Measurements from ENCODE around the gene PHLDB2. TPM values are rescaled to one million over a fixed set of nuclear protein-coding genes. Genes with fewer than 3 reads are reported as not detected.
"Not testable (repeated sequence)": the region's sequence is repeated elsewhere in the genome, so short reads cannot be mapped to it uniquely, and the experiment has no call there.

The PHLDB2 gene
- total RNA-seq (2014; rRNA removed; shearing (Covaris generic)), result 39.6 and 43.3 TPM in 2 replicates

- H3K4me3 ChIP-seq (ENCODE audit: insufficient read depth, low read depth, low read length), result peak within 1 kb of the TSS; percentile 79
Observed at GRCh38 chr3:111859061-111859973, at the start of gene PHLDB2. TSS of gene PHLDB2 (plus strand) at chr3:111859265. CDS start at chr3:111884078, 24,813 bp downstream.

GRCh38 chr3:111810909-111811308 is 48.2 kb upstream of the PHLDB2 start:
- no peak for DNase-seq
- Histone ChIP-seq H3K36me3 (replicated peaks; ENCODE audit: control insufficient read depth, insufficient read depth, low read length) (no peaks in the 10 kb centered on the region), H3K4me3 (ENCODE audit: insufficient read depth, low read depth, low read length) (no peak overlapping the region)

More at GRCh38 chr3:111859061-111859973, at the start of gene PHLDB2:
- Histone ChIP-seq H3K36me3 (replicated peaks; ENCODE audit: control insufficient read depth, insufficient read depth, low read length) (no peaks in the 10 kb centered on the region), H3K27me3 (ENCODE audit: control insufficient read depth, insufficient read depth, low read length) (peaks cover 3% of the 10 kb centered on the region; the same call in 1 of the 2 replicates)
- peak; percentile 92 for DNase-seq

GRCh38 chr3:111811811-111812210 is 47.3 kb upstream of the PHLDB2 start:
- no peaks in the 10 kb centered on the region for H3K36me3 ChIP-seq (replicated peaks; ENCODE audit: control insufficient read depth, insufficient read depth, low read length)
- no peaks in the 10 kb centered on the region for H3K27me3 ChIP-seq (ENCODE audit: control insufficient read depth, insufficient read depth, low read length)
- H3K4me3 ChIP-seq (ENCODE audit: insufficient read depth, low read depth, low read length), result no peak overlapping the region
- no peak for DNase-seq

More at GRCh38 chr3:111810909-111811308, 48.2 kb upstream of the PHLDB2 start:
- no peaks in the 10 kb centered on the region for H3K27me3 ChIP-seq (ENCODE audit: control insufficient read depth, insufficient read depth, low read length)

- H3K4me3 ChIP-seq (ENCODE audit: insufficient read depth, low read depth, low read length), result no peak overlapping the region
- DNase-seq, result no peak
Observed at GRCh38 chr3:111812701-111813100, 46.4 kb upstream of the PHLDB2 start.

GRCh38 chr3:111813441-111813840 is 45.6 kb upstream of the PHLDB2 start:
- Histone ChIP-seq H3K27me3 (ENCODE audit: control insufficient read depth, insufficient read depth, low read length) (no peaks in the 10 kb centered on the region), H3K4me3 (ENCODE audit: insufficient read depth, low read depth, low read length) (no peak overlapping the region), H3K36me3 (replicated peaks; ENCODE audit: control insufficient read depth, insufficient read depth, low read length) (no peaks in the 10 kb centered on the region)
- DNase-seq, result no peak

More at GRCh38 chr3:111812701-111813100, 46.4 kb upstream of the PHLDB2 start:
- no peaks in the 10 kb centered on the region for H3K36me3 ChIP-seq (replicated peaks; ENCODE audit: control insufficient read depth, insufficient read depth, low read length)
- no peaks in the 10 kb centered on the region for H3K27me3 ChIP-seq (ENCODE audit: control insufficient read depth, insufficient read depth, low read length)

- no peaks in the 10 kb centered on the region for H3K36me3 ChIP-seq (replicated peaks; ENCODE audit: control insufficient read depth, insufficient read depth, low read length)
Observed at GRCh38 chr3:111813979-111814378, 45.1 kb upstream of the PHLDB2 start.

GRCh38 chr3:111816771-111817170 is 42.3 kb upstream of the PHLDB2 start:
- H3K4me3 ChIP-seq (ENCODE audit: insufficient read depth, low read depth, low read length); DNase-seq; H3K27me3 ChIP-seq (ENCODE audit: control insufficient read depth, insufficient read depth, low read length); H3K36me3 ChIP-seq (replicated peaks; ENCODE audit: control insufficient read depth, insufficient read depth, low read length): not testable (repeated sequence)

More at GRCh38 chr3:111813979-111814378, 45.1 kb upstream of the PHLDB2 start:
- no peak for DNase-seq
- no peaks in the 10 kb centered on the region for H3K27me3 ChIP-seq (ENCODE audit: control insufficient read depth, insufficient read depth, low read length)
- H3K4me3 ChIP-seq (ENCODE audit: insufficient read depth, low read depth, low read length), result no peak overlapping the region

GRCh38 chr3:111819927-111820326 is 39.1 kb upstream of the PHLDB2 start:
- H3K36me3 ChIP-seq (replicated peaks; ENCODE audit: control insufficient read depth, insufficient read depth, low read length), result no peaks in the 10 kb centered on the region

GRCh38 chr3:111820651-111821050 is 38.4 kb upstream of the PHLDB2 start:
- Histone ChIP-seq H3K27me3 (ENCODE audit: control insufficient read depth, insufficient read depth, low read length) (no peaks in the 10 kb centered on the region), H3K4me3 (ENCODE audit: insufficient read depth, low read depth, low read length) (no peak overlapping the region), H3K36me3 (replicated peaks; ENCODE audit: control insufficient read depth, insufficient read depth, low read length) (no peaks in the 10 kb centered on the region)
- DNase-seq, result no peak

More at GRCh38 chr3:111819927-111820326, 39.1 kb upstream of the PHLDB2 start:
- Histone ChIP-seq H3K27me3 (ENCODE audit: control insufficient read depth, insufficient read depth, low read length) (no peaks in the 10 kb centered on the region), H3K4me3 (ENCODE audit: insufficient read depth, low read depth, low read length) (no peak overlapping the region)
- no peak for DNase-seq

GRCh38 chr3:111821891-111822290 is 37.2 kb upstream of the PHLDB2 start:
- Histone ChIP-seq H3K27me3 (ENCODE audit: control insufficient read depth, insufficient read depth, low read length) (no peaks in the 10 kb centered on the region), H3K36me3 (replicated peaks; ENCODE audit: control insufficient read depth, insufficient read depth, low read length) (no peaks in the 10 kb centered on the region), H3K4me3 (ENCODE audit: insufficient read depth, low read depth, low read length) (no peak overlapping the region)
- no peak for DNase-seq

GRCh38 chr3:111822804-111823203 is 36.3 kb upstream of the PHLDB2 start:
- H3K27me3 ChIP-seq (ENCODE audit: control insufficient read depth, insufficient read depth, low read length), result no peaks in the 10 kb centered on the region

GRCh38 chr3:111823341-111823855 is 35.7 kb upstream of the PHLDB2 start:
- Histone ChIP-seq H3K27me3 (ENCODE audit: control insufficient read depth, insufficient read depth, low read length) (no peaks in the 10 kb centered on the region), H3K36me3 (replicated peaks; ENCODE audit: control insufficient read depth, insufficient read depth, low read length) (no peaks in the 10 kb centered on the region), H3K4me3 (ENCODE audit: insufficient read depth, low read depth, low read length) (no peak overlapping the region)
- no peak for DNase-seq

More at GRCh38 chr3:111822804-111823203, 36.3 kb upstream of the PHLDB2 start:
- H3K4me3 ChIP-seq (ENCODE audit: insufficient read depth, low read depth, low read length), result no peak overlapping the region
- DNase-seq, result no peak
- H3K36me3 ChIP-seq (replicated peaks; ENCODE audit: control insufficient read depth, insufficient read depth, low read length), result no peaks in the 10 kb centered on the region

- Histone ChIP-seq H3K27me3 (ENCODE audit: control insufficient read depth, insufficient read depth, low read length) (no peaks in the 10 kb centered on the region), H3K4me3 (ENCODE audit: insufficient read depth, low read depth, low read length) (no peak overlapping the region), H3K36me3 (replicated peaks; ENCODE audit: control insufficient read depth, insufficient read depth, low read length) (no peaks in the 10 kb centered on the region)
- DNase-seq, result no peak
Observed at GRCh38 chr3:111824351-111824750, 34.7 kb upstream of the PHLDB2 start.

GRCh38 chr3:111827871-111828270 is 31.2 kb upstream of the PHLDB2 start:
- DNase-seq, result no peak
- H3K36me3 ChIP-seq (replicated peaks; ENCODE audit: control insufficient read depth, insufficient read depth, low read length), result no peaks in the 10 kb centered on the region
- H3K27me3 ChIP-seq (ENCODE audit: control insufficient read depth, insufficient read depth, low read length), result no peaks in the 10 kb centered on the region
- no peak overlapping the region for H3K4me3 ChIP-seq (ENCODE audit: insufficient read depth, low read depth, low read length)

GRCh38 chr3:111828530-111828929 is 30.5 kb upstream of the PHLDB2 start:
- Histone ChIP-seq H3K36me3 (replicated peaks; ENCODE audit: control insufficient read depth, insufficient read depth, low read length) (no peaks in the 10 kb centered on the region), H3K27me3 (ENCODE audit: control insufficient read depth, insufficient read depth, low read length) (no peaks in the 10 kb centered on the region), H3K4me3 (ENCODE audit: insufficient read depth, low read depth, low read length) (no peak overlapping the region)
- no peak for DNase-seq

All from H7 (cell line).